ENCODE results near the gene OR2V2.

OR2V2 gene

DNA sequence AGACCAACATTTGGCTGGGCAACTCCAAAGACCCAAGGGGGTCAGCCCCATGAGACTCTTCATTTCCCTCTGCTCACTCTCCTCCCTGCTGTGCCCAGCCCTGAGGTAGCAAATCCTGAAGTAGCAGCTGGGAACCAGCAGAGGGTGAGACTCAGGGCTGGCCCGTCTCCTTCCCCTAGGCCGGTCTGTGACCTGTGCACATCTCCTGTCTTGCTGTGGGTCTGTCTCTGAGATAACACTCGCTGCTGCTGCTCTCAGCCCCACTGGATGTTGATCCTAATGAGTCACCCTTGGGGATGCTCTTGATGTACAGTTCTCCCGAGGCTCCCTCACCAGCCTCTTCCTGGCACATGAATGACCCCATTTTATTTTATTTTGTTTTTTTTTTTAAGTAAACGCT is 9.1 kb upstream of the OR2V2 start:
- H4K20me1 ChIP-seq (ENCODE audit: insufficient read depth, low read length, poor library complexity, severe bottlenecking) = no peaks in the 10 kb centered on the region
- no peak overlapping the region for H2AFZ ChIP-seq (ENCODE audit: low read length)
- H3K4me1 ChIP-seq (ENCODE audit: insufficient read depth, low read length, poor library complexity, severe bottlenecking) = no peaks in the 10 kb centered on the region
- no peaks in the 10 kb centered on the region for H3K9me2 ChIP-seq (replicated peaks; ENCODE audit: low read depth, low read length)
- no peaks in the 10 kb centered on the region for H3F3A ChIP-seq (ENCODE audit: low read depth)
- no peaks in the 10 kb centered on the region for H3K79me2 ChIP-seq (ENCODE audit: insufficient read depth, low read length)
- no peaks in the 10 kb centered on the region for H3K36me3 ChIP-seq (ENCODE audit: insufficient read depth, low read length)
- no peak overlapping the region for H3K9ac ChIP-seq (ENCODE audit: low read depth, low read length, poor library complexity, severe bottlenecking)
- H3K27me3 ChIP-seq (ENCODE audit: insufficient read depth, low read length, poor library complexity, severe bottlenecking) = no peaks in the 10 kb centered on the region
- no peak overlapping the region for H3K4me3 ChIP-seq (ENCODE audit: low read length, poor library complexity, severe bottlenecking)
- no peak overlapping the region for H3K4me2 ChIP-seq (ENCODE audit: low read depth, low read length, poor library complexity, severe bottlenecking)
- TF ChIP-seq, protein P1, sequence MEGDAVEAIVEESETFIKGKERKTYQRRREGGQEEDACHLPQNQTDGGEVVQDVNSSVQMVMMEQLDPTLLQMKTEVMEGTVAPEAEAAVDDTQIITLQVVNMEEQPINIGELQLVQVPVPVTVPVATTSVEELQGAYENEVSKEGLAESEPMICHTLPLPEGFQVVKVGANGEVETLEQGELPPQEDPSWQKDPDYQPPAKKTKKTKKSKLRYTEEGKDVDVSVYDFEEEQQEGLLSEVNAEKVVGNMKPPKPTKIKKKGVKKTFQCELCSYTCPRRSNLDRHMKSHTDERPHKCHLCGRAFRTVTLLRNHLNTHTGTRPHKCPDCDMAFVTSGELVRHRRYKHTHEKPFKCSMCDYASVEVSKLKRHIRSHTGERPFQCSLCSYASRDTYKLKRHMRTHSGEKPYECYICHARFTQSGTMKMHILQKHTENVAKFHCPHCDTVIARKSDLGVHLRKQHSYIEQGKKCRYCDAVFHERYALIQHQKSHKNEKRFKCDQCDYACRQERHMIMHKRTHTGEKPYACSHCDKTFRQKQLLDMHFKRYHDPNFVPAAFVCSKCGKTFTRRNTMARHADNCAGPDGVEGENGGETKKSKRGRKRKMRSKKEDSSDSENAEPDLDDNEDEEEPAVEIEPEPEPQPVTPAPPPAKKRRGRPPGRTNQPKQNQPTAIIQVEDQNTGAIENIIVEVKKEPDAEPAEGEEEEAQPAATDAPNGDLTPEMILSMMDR (conservative IDR thresholded peaks at IDR 0.05; ENCODE audit: low read length) = no peak
- TF ChIP-seq EZH2phosphoT487 (IDR thresholded peaks at IDR 0.05; ENCODE audit: borderline replicate concordance) = no peak
- H3K9me3 ChIP-seq (ENCODE audit: insufficient read depth, low read depth, low read length) = no peaks in the 10 kb centered on the region

DNA sequence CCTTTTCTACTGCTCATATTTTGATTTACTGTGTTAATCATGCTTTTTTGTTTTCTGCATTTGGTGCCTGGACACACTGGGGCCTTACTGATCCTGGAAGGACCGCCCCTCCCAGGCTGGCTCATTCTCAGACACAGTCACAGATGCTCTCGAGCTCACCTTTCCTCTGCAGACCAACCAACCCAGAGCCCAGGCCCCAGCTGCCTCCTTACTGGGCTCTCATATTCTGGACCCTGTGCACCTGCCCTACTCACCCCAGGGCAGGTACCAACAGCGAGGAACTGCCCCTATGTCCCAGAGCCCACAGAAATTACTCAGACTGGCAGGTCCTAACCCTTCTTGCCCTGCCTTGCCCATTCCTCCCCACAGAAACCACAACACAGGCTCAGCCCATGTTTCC is 6.6 kb upstream of the OR2V2 start:
- H3K9me3 ChIP-seq (ENCODE audit: insufficient read depth, low read depth, low read length) = no peaks in the 10 kb centered on the region

DNA sequence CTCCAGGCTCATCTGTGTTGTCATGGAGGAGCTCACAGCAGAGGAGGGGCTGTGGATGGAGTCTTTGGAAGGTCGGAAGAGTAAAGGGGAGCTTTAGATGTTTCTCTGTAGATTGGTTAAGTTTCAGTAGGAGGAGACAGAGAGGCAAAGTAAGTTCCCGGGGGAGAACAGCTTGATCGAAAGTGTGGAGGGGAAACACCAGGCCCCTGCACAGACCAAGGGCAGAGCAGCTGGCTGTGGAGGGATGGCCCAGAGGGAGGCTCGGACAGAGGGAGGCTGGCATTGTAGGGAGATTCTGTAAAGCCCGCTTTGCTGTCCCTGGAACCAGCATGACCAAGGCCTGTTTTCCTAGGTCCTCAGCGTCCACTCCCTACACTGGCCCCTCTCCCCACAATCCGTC is 5.3 kb upstream of the OR2V2 start:
- Histone ChIP-seq H3K27me3 (ENCODE audit: insufficient read depth, low read length, poor library complexity, severe bottlenecking) (no peaks in the 10 kb centered on the region), H2AFZ (ENCODE audit: low read length) (no peak overlapping the region), H3K4me2 (ENCODE audit: low read depth, low read length, poor library complexity, severe bottlenecking) (no peak overlapping the region), H3K9ac (ENCODE audit: low read depth, low read length, poor library complexity, severe bottlenecking) (no peak overlapping the region), H4K20me1 (ENCODE audit: insufficient read depth, low read length, poor library complexity, severe bottlenecking) (no peaks in the 10 kb centered on the region), H3F3A (ENCODE audit: low read depth) (no peaks in the 10 kb centered on the region), H3K4me3 (ENCODE audit: low read length, poor library complexity, severe bottlenecking) (no peak overlapping the region), H3K36me3 (ENCODE audit: insufficient read depth, low read length) (no peaks in the 10 kb centered on the region), H3K9me3 (ENCODE audit: insufficient read depth, low read depth, low read length) (no peaks in the 10 kb centered on the region), H3K79me2 (ENCODE audit: insufficient read depth, low read length) (no peaks in the 10 kb centered on the region), H3K9me2 (replicated peaks; ENCODE audit: low read depth, low read length) (no peaks in the 10 kb centered on the region), H3K4me1 (ENCODE audit: insufficient read depth, low read length, poor library complexity, severe bottlenecking) (no peaks in the 10 kb centered on the region)
- TF ChIP-seq EZH2phosphoT487 (IDR thresholded peaks at IDR 0.05; ENCODE audit: borderline replicate concordance) = no peak
- TF ChIP-seq, protein P1 (conservative IDR thresholded peaks at IDR 0.05; ENCODE audit: low read length) = no peak

More for the DNA sequence above, 6.6 kb upstream of the OR2V2 start:
- H3K27me3 ChIP-seq (ENCODE audit: insufficient read depth, low read length, poor library complexity, severe bottlenecking) = no peaks in the 10 kb centered on the region
- no peak for TF ChIP-seq EZH2phosphoT487 (IDR thresholded peaks at IDR 0.05; ENCODE audit: borderline replicate concordance)
- TF ChIP-seq, protein P1 (conservative IDR thresholded peaks at IDR 0.05; ENCODE audit: low read length) = no peak
- H3F3A ChIP-seq (ENCODE audit: low read depth) = no peaks in the 10 kb centered on the region
- no peak overlapping the region for H3K9ac ChIP-seq (ENCODE audit: low read depth, low read length, poor library complexity, severe bottlenecking)
- no peak overlapping the region for H3K4me3 ChIP-seq (ENCODE audit: low read length, poor library complexity, severe bottlenecking)
- H4K20me1 ChIP-seq (ENCODE audit: insufficient read depth, low read length, poor library complexity, severe bottlenecking) = no peaks in the 10 kb centered on the region
- H2AFZ ChIP-seq (ENCODE audit: low read length) = no peak overlapping the region
- no peaks in the 10 kb centered on the region for H3K9me2 ChIP-seq (replicated peaks; ENCODE audit: low read depth, low read length)
- H3K79me2 ChIP-seq (ENCODE audit: insufficient read depth, low read length) = no peaks in the 10 kb centered on the region
- no peak overlapping the region for H3K4me2 ChIP-seq (ENCODE audit: low read depth, low read length, poor library complexity, severe bottlenecking)
- H3K4me1 ChIP-seq (ENCODE audit: insufficient read depth, low read length, poor library complexity, severe bottlenecking) = no peaks in the 10 kb centered on the region
- no peaks in the 10 kb centered on the region for H3K36me3 ChIP-seq (ENCODE audit: insufficient read depth, low read length)

Data from Loucy (cell line).